Measurements from ENCODE around the gene OTUD1. TPM values are rescaled to one million over a fixed set of nuclear protein-coding genes. Genes with fewer than 3 reads are reported as not detected.

OTUD1 gene
- total RNA-seq, 2 experiments from 2014 or later: 20.1 to 21.0 TPM

Small RNA genes lying within 50 kb of the gene (microRNA-seq; reads per million reads assigned to microRNA genes)
- not detected for gene MIR1254-2

Other genes with a start within 250 kb of the OTUD1 start
- not detected for gene PTF1A, start 246.8 kb upstream of the OTUD1 start, total RNA-seq
- gene C10orf67, start 94.3 kb upstream of the OTUD1 start, total RNA-seq: under 1 TPM in 1 of 2 experiments, not detected in 1; 0.20 TPM

Measured in activated naive CD8-positive, alpha-beta T cell treated with anti-CD3 and anti-CD28 coated beads, Interleukin-2, amount 10 ng/mL, durations not matched to agents 7 days and 5 days (primary cell).